HG03571 (cell line): ENCODE results near the gene CCM2.

Experiments
- ATAC-seq: cut with Tn5 transposase; IDR thresholded peaks from one replicate; pipeline ENCODE4 v1.9.1; 2021; ENCODE audit not compliant: unreplicated experiment

The CCM2 gene

GRCh38 chr7:44969049-44969700 is 30.8 kb upstream of the CCM2 start:
- no peak for ATAC-seq

DNA sequence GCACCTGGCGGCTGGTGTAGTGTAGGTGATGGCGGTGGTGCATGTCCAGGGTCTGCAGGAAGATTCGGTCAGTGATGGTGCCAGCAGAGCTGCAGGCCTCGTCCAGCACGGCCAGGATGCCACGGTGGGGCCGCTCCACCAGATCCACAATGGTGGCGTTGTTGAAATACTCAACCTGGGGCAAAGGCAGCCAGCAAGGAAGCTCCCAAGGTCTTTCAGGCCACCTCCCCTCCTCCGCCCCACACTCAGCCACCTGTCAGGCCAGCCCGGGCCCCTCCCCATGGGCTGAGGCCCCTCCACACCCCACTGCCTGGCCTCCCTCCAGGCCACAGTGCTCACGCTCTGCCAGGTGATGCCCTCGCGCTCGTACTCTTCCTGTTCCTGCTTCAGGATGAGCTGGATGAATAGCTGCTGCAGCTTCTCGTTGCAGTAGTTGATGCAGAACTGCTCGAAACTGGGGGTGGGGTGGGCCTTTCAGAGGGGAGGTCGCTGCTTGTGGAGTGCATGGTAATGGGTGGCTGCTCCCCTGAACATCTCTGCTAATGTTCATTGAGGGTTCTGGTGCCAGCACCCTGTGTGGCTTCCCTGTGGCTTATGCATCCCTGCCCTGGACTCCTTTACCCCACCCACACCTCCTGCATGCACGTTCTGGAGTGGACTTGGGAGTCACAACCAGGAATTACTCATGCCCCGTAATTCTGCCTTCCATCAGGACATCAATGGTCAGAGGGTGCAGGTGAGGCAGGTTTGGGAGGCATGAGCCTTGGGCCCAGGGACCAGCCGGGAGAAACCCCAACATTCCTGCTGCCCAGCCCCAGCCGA is 30.1 kb upstream of the CCM2 start:
- ATAC-seq, result no peak

GRCh38 chr7:44970523-44971051 is 29.4 kb upstream of the CCM2 start:
- ATAC-seq, result no peak

GRCh38 chr7:44971188-44971901 is 28.7 kb upstream of the CCM2 start:
- no peak for ATAC-seq

- ATAC-seq, result no peak
Measured at GRCh38 chr7:44971902-44972441, 28.0 kb upstream of the CCM2 start.

GRCh38 chr7:44972562-44972961 is 27.4 kb upstream of the CCM2 start:
- ATAC-seq, result no peak

DNA sequence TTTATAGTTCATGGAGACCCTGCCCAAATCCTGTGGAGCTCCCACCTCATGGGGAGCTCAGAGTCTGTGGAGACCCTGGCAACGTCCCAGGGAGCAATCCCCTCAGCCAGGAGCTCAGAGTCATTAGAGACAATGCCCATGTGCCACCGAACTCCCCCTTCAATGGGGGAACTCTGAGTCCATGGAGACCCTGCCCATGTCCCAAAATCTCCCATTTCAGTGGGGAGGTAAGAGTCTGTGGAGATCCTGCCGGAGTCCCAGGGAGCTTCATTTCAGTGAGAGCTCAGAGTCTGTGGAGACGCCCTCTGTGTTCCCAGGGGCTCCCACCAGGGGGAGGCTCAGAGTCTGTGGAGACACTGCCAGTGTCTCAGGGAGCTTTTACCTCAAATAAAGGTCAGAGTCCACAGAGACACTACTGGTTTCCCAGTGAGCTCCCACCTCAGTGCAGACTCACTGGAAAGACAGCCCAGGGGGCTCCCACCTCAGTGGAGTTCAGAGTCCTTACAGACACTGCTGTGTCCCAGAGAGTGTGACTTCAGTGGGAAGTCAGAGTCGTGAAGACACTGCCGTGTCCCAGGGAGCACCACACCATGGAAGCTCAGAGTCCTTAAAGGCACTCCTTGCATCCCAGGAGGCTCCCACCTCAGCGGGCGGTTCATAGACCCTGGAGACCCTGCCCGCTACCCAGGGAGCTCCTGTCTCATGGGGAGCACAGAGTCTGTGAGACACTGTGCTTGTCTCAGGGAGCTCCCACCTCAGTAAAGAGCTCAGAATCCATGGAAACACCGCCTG is 26.2 kb upstream of the CCM2 start:
- ATAC-seq, result no peak

- no peak for ATAC-seq
Measured at GRCh38 chr7:44974549-44974948, 25.5 kb upstream of the CCM2 start.

DNA sequence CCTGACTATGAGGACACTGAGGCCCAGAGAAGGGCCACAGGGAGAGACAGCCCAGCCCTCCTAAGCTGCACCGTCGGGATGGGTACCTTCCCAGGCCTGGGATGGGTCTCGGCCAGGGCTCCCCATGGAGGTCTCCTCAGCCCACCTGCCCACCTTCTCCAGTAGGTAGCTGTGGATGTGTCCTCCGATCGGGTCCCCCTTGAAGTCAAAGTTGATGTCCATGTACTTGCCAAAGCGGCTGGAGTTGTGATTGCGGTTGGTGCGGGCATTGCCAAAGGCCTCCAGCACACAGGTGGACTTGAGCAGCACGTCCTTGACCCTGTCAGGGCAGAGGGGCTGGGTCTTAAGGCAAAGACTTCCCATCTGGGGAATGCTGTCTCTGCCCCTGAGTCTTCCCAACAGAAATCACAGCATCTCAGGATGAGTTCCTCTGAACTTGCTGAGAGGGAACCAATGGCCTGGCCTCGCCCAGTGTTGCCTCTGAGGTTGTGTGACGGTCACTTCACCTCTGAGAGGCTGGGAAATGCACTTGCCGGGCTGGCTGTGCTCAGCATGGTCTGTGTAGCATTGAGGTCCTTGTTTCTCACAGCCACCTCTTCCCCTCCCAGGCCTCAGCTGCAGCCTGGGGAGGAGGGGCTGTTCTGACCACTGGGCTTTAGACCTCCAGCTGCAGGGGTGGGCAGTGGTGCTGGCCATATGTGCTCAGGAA is 24.5 kb upstream of the CCM2 start:
- ATAC-seq, result no peak

DNA sequence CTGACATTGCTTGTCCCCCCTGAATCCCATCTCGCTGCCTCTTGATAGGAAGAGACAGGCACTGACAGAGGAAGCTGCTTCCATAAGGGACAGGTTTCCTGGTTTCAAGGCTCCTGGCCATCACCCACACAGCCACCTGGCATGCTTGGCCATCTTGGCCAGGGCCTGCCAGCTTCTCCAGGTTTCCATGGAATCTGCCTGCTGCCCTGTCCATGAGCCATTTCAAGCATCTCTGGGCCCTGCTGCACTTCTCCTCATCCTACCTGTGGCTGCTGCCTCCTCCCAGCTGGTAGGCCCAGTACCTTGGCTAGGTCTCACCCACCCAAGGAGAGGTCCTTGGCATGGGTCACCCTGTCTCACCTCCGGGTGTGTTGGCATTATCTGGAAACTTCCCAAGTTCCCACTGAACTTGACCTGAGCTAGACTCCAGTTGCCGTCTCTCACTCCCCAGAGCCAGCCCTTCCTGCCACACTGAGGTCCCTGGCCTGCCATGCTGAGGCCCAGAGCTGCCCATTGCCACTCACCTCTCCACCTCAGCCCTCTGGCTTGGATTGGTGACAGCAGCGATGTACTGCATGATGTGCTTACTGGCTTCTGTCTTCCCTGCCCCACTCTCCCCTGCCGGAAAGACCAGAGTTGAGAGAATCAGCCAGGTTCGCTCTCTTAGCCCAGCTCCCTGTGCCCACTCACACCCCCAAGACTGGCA is 23.8 kb upstream of the CCM2 start:
- ATAC-seq, result no peak

- no peak for ATAC-seq
Measured at GRCh38 chr7:44976746-44977196, 23.2 kb upstream of the CCM2 start.

- no peak for ATAC-seq
Measured at GRCh38 chr7:44977304-44977958, 22.6 kb upstream of the CCM2 start.

GRCh38 chr7:44977959-44978335 is 22.1 kb upstream of the CCM2 start:
- no peak for ATAC-seq

DNA sequence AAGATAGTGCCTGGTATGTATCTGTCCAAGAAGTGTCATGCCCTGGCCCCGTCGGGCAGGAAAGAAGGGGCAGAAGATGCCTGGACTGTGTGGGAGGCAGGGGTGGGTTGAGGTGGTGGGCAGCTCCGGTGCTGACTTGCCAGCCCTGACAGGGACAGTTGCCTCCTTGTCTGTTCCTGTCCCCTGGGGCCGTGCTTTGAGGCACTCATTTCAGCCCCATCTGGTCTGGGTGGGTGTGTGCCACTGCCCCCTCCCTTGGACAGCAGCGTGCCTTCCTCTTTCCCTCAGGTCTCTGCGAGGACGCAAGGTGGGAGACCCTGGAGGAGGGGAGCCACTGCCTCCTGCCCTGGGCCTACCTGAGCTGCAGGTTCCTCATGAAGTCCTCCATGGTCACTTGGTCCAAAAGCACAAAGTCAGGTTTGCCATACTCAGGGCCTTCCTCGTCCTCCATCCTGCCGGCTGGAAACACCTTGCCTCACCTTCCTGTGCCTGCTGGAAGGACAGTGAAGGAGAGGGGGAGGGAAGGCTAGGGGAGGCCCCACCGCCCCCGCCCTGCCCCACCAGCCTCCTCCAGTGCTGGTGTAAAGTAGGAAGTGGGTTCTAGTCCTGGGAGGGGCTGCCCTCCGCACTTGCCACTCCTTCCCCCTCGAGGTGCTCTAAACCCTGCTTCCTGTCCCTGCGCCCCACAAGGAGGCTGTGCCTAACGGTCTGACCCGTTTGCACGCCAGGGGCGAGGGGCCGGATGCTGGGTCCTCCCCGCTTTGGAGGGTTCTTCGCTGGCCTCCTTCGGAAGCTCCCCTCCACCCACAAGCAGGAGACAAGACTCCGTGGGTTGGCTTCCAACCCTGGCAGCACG is 21.3 kb upstream of the CCM2 start, which contains the start of gene MYO1G:
Gene MYO1G (minus strand): TSS at position 505 of the 856 bp plus-strand sequence. CDS start 54 bp downstream, at position 451.
- ATAC-seq, result peak; percentile 65

GRCh38 chr7:44979481-44980392 is 20.3 kb upstream of the CCM2 start:
- ATAC-seq, result peak; percentile 1

DNA sequence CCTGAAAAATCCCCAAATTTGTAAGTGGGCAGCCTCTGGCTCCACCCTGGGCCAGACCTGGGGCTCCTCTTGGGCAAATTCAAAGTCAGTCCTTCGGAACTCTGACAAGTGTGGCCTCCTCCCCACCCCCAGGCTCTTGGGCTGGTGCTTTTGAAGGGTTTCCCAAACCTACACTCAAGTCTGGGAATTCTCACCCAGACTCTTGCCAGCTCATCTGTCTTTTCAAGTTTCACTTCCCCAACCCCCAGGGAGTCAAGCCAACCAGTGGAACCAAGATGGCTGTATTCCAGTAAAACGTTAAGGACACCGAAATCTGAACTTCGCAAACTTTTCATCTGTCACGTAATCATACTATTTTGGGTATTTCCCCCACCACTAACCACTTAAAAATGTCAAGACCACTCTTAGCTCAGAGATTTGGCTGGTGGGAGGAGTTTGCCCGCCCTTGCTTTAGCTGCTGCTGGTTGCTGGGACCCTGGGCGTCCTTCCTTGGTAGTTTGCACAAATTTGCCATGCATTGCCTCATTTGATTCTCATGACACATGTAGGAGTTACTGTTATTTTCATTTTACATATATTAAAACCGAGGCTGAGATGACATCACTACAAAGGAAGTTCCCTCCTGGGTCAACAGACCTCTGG is 19.5 kb upstream of the CCM2 start:
- peak; percentile 40 for ATAC-seq
